IMR-90 (cell line): ENCODE data around the gene ERBB4. TPM values are rescaled to one million over a fixed set of nuclear protein-coding genes. Genes with fewer than 3 reads are reported as not detected.

Source experiments
- ATAC-seq: fragments of 200-7000 bp; cut with Tn5 transposase; 2 replicates; pipeline ENCODE4 v1.9.1; 2020; ENCODE audit warnings: low read depth, mild to moderate bottlenecking, moderate library complexity
- BruUV-seq: library from RNA; stranded (reverse); fragments of 400-500 nt; replicated peaks from 2 replicates; lab custom pipeline; 2021; lab: Mats Ljungman, UMichigan
- CTCF ChIA-PET: fragments of 300-600 bp; formaldehyde crosslinking; extraction: SDS; loops from one replicate; lab custom pipeline; 2021; ENCODE audit warnings: antibody characterized with exemption; lab: Yijun Ruan, JAX
- POLR2A ChIA-PET: fragments of 300-600 bp; sonication (Branson Sonifier 250); formaldehyde crosslinking; loops from one replicate; lab custom pipeline; 2022; ENCODE audit warnings: antibody characterized with exemption; ENCODE audit not compliant: unreplicated experiment; lab: Charles Lee
- DNase-seq: peaks from one replicate; pipeline ENCODE4 v3.0.0; 2013
- H2AFZ ChIP-seq: replicated peaks from 2 replicates; pipeline ENCODE3; 2013; ENCODE audit warnings: low read length, mild to moderate bottlenecking; ENCODE audit not compliant: poor library complexity
- H2AK5ac ChIP-seq: 2 replicates; pipeline ENCODE4 v1.6.1; 2013; ENCODE audit warnings: low read depth, low read length, inconsistent platforms
- H2AK9ac ChIP-seq: replicated peaks from 2 replicates; pipeline ENCODE3; 2013; ENCODE audit warnings: mild to moderate bottlenecking, low read depth, low read length, moderate library complexity; ENCODE audit not compliant: poor library complexity
- H2BK120ac ChIP-seq: 2 replicates; pipeline ENCODE4 v1.6.1; 2013; ENCODE audit warnings: low read depth, low read length, inconsistent platforms
- H2BK15ac ChIP-seq: 3 replicates; pipeline ENCODE4 v1.6.1; 2013; ENCODE audit warnings: low read depth, low read length, inconsistent platforms
- H2BK20ac ChIP-seq: 2 replicates; pipeline ENCODE4 v1.6.1; 2013; ENCODE audit warnings: low read depth, mild to moderate bottlenecking, inconsistent platforms, low read length, moderate library complexity
- H2BK5ac ChIP-seq: 2 replicates; pipeline ENCODE4 v1.6.1; 2013; ENCODE audit warnings: mild to moderate bottlenecking, low read depth, low read length, inconsistent platforms; ENCODE audit not compliant: poor library complexity, severe bottlenecking
- H3K14ac ChIP-seq: replicated peaks from 2 replicates; pipeline ENCODE4 v1.6.1; 2013; ENCODE audit warnings: low read depth, low read length, inconsistent platforms
- H3K18ac ChIP-seq: 2 replicates; pipeline ENCODE4 v1.6.1; 2013; ENCODE audit warnings: low read depth, low read length, control low read depth
- H3K23ac ChIP-seq: 2 replicates; pipeline ENCODE4 v1.6.1; 2013; ENCODE audit warnings: low read depth, low read length, inconsistent platforms
- H3K27ac ChIP-seq: 2 replicates; pipeline ENCODE4 v1.5.1; 2013; ENCODE audit warnings: mild to moderate bottlenecking, control low read depth, low read length; ENCODE audit not compliant: insufficient read depth
- H3K27me3 ChIP-seq: 2 replicates; pipeline ENCODE4 v1.6.1; 2013; ENCODE audit warnings: low read length; ENCODE audit not compliant: control insufficient read depth, insufficient read depth
- H3K36me3 ChIP-seq: 2 replicates; pipeline ENCODE4 v1.6.1; 2013; ENCODE audit warnings: low read length, mixed read lengths; ENCODE audit not compliant: control insufficient read depth, insufficient read depth
- H3K4ac ChIP-seq: 2 replicates; pipeline ENCODE4 v1.6.1; 2013; ENCODE audit warnings: low read depth, low read length, inconsistent platforms
- H3K4me1 ChIP-seq: 2 replicates; pipeline ENCODE4 v1.6.1; 2013; ENCODE audit warnings: low read length, mixed read lengths; ENCODE audit not compliant: control insufficient read depth, insufficient read depth
- H3K4me2 ChIP-seq: 2 replicates; pipeline ENCODE4 v1.6.1; 2013; ENCODE audit warnings: low read depth, mild to moderate bottlenecking, control low read depth, low read length, moderate library complexity
- H3K4me3 ChIP-seq: 2 replicates; pipeline ENCODE4 v1.5.1; 2013; ENCODE audit warnings: low read depth, mild to moderate bottlenecking, control low read depth, low read length, moderate library complexity; ENCODE audit not compliant: insufficient read depth
- H3K56ac ChIP-seq: 2 replicates; pipeline ENCODE4 v1.6.1; 2013; ENCODE audit warnings: low read length, inconsistent platforms; ENCODE audit not compliant: insufficient read depth; ENCODE audit errors: extremely low read depth
- H3K79me1 ChIP-seq, 2 experiments: 2 replicates each; pipeline ENCODE4 v1.6.1; 2013; ENCODE audit warnings: low read length in 2 of 2, inconsistent platforms in 1 of 2, low read depth in 1 of 2
- H3K9ac ChIP-seq: 2 replicates; pipeline ENCODE4 v1.6.1; 2013; ENCODE audit warnings: low read depth, low read length, control low read depth
- H3K9me1 ChIP-seq: 2 replicates; pipeline ENCODE4 v1.6.1; 2013; ENCODE audit warnings: low read length, inconsistent platforms; ENCODE audit not compliant: insufficient read depth
- H3K9me3 ChIP-seq: 2 replicates; pipeline ENCODE4 v1.6.1; 2013; ENCODE audit warnings: low read length; ENCODE audit not compliant: control insufficient read depth, insufficient read depth
- H4K20me1 ChIP-seq: 2 replicates; pipeline ENCODE4 v1.6.1; 2013; ENCODE audit warnings: low read length, inconsistent platforms; ENCODE audit not compliant: insufficient read depth
- H4K5ac ChIP-seq: 2 replicates; pipeline ENCODE4 v1.6.1; 2013; ENCODE audit warnings: mild to moderate bottlenecking, low read depth, low read length, control low read depth
- H4K8ac ChIP-seq, 2 experiments: 2 replicates each; pipeline ENCODE4 v1.6.1; 2013; ENCODE audit warnings: low read depth in 2 of 2, low read length in 2 of 2, control low read depth in 1 of 2, inconsistent platforms in 1 of 2
- H4K91ac ChIP-seq: 2 replicates; pipeline ENCODE4 v1.6.1; 2013; ENCODE audit warnings: low read depth, low read length, inconsistent platforms; ENCODE audit not compliant: insufficient read depth
- CEBPB ChIP-seq: IDR thresholded peaks from 2 replicates; pipeline ENCODE4 v1.6.1; 2012; ENCODE audit warnings: low read depth, low read length, improper control_type of control experiment
- MAZ ChIP-seq: IDR thresholded peaks from 2 replicates; pipeline ENCODE4 v1.6.1; 2012; ENCODE audit warnings: low read depth, mild to moderate bottlenecking, low read length, improper control_type of control experiment, moderate library complexity, borderline replicate concordance
- NFE2L2 ChIP-seq: fragments of 150-350 bp; IDR thresholded peaks from 2 replicates; pipeline ENCODE4 v1.6.1; 2016; ENCODE audit warnings: low read depth, mild to moderate bottlenecking, low read length
- RAD21 ChIP-seq: IDR thresholded peaks from 2 replicates; pipeline ENCODE4 v1.6.1; 2012; ENCODE audit warnings: low read length, improper control_type of control experiment
- RFX5 ChIP-seq: IDR thresholded peaks from 2 replicates; pipeline ENCODE4 v1.8.0; 2012; ENCODE audit warnings: low read depth, mild to moderate bottlenecking, low read length, moderate library complexity
- SMC3 ChIP-seq: fragments of 150-350 bp; IDR thresholded peaks from 2 replicates; pipeline ENCODE4 v1.6.1; 2016; ENCODE audit warnings: low read depth, mild to moderate bottlenecking, antibody characterized with exemption, low read length, moderate library complexity
- WGBS, 2 experiments: methylation state at CpG; one replicate each; pipeline versions ENCODE4 v1.1.5 to v1.1.7; 2013; ENCODE audit warnings: missing lambda C conversion rate in 2 of 2; ENCODE audit not compliant: insufficient read length in 1 of 2; ENCODE audit errors: extremely low coverage in 2 of 2; 5-methylcytosine and 5-hydroxymethylcytosine counted together
- dilution Hi-C: fragments of 300-500 bp; cut with HindIII; formaldehyde crosslinking; loops from one replicate; pipeline ENCODE4 v1.14.3; 2018; ENCODE audit warnings: low sequenced_read_pairs; ENCODE audit not compliant: unreplicated experiment
- in situ Hi-C: fragments of 300-500 bp; cut with MboI; formaldehyde crosslinking; loops from 3 replicates; pipeline ENCODE4 v1.14.3; 2019; ENCODE audit warnings: low sequenced_read_pairs, inconsistent platforms, mixed read lengths
- intact Hi-C: fragments of 100-400 bp; cut with micrococcal nuclease; formaldehyde crosslinking; loops from 2 replicates; pipeline ENCODE4 v1.10.0; 2022
- polyA plus RNA-seq, 3 experiments: library from polyadenylated mRNA; depleted of rRNA; stranded (reverse); fragments of >200 nt; gene quantifications; 2 replicates each; pipeline ENCODE4 v1.2.3, GENCODE V29; 2012; ENCODE audit warnings: low replicate concordance in 1 of 3
- total RNA-seq: library from RNA; depleted of rRNA; stranded (reverse); fragments of >200 nt; gene quantifications from 2 replicates; pipeline ENCODE4 v1.2.3, GENCODE V29; 2012
- TF ChIP-seq, protein P1 (sequence below): conservative IDR thresholded peaks from 2 replicates; pipeline ENCODE4 v1.5.1; 2012; ENCODE audit warnings: mild to moderate bottlenecking, low read depth, low read length, improper control_type of control experiment

Gene ERBB4
- total and polyA plus RNA-seq, 2 of the 4 experiments (the other 2 are of a cell fraction) = not detected

DNA sequence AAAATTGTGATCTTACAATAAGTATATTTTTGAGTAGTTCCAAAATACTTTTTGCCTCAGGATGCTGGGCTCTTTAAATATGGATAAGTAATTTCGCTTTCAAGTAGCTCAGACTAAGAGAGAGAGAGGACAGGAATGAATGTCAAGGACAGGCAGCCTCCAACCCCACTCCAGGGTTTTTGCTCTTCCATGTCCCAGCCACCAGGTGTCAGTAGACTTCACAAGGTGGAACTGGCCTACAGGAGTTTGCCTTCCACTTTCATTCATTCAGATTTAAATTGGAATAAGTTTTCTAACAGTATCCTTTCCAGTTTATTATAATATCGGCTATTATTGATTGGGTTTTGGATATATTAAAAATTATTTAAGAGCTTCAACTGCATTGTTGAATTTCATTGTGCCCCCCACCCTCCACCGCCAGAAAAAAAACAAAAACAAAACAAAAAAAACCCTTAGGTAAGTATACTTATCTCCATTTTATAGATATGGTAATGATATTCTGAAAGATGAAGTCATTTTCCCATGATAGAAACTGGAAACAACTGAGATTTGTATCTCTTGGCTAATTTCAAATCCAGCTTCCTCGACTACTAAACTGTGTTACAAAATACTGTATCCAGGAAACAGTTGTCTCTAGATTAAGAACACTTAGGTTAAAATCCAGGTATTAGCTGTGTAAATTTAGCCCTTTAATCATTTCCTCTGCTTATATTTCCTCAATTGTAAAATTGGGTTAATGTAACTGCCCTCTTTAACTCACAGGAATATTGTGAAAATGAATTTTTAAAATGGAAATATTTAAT lies 793.1 kb downstream of the ERBB4 start:
- no peaks in the 10 kb centered on the region for H3K27me3 ChIP-seq
- no peak overlapping the region for H3K18ac ChIP-seq
- TF ChIP-seq MAZ (no peak), RAD21 (peak; percentile 93), CEBPB (no peak), SMC3 (peak; percentile 94), RFX5 (no peak), NFE2L2 (no peak)
- TF ChIP-seq, protein P1, sequence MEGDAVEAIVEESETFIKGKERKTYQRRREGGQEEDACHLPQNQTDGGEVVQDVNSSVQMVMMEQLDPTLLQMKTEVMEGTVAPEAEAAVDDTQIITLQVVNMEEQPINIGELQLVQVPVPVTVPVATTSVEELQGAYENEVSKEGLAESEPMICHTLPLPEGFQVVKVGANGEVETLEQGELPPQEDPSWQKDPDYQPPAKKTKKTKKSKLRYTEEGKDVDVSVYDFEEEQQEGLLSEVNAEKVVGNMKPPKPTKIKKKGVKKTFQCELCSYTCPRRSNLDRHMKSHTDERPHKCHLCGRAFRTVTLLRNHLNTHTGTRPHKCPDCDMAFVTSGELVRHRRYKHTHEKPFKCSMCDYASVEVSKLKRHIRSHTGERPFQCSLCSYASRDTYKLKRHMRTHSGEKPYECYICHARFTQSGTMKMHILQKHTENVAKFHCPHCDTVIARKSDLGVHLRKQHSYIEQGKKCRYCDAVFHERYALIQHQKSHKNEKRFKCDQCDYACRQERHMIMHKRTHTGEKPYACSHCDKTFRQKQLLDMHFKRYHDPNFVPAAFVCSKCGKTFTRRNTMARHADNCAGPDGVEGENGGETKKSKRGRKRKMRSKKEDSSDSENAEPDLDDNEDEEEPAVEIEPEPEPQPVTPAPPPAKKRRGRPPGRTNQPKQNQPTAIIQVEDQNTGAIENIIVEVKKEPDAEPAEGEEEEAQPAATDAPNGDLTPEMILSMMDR = peak; percentile 90
- H3K9me1 ChIP-seq = no peaks in the 10 kb centered on the region
- DNase-seq = peak; percentile 49
- H2AK5ac ChIP-seq = no peak overlapping the region
- no peak overlapping the region for H3K4me3 ChIP-seq
- H3K14ac ChIP-seq = no peak overlapping the region
- no peaks in the 10 kb centered on the region for H4K20me1 ChIP-seq
- no peak overlapping the region for H2BK120ac ChIP-seq
- no peak overlapping the region for H3K27ac ChIP-seq
- in situ Hi-C loops (no loop called here), dilution Hi-C loops (no loop called here), intact Hi-C loops (loop anchor here (1.0 to 10.0 kb wide), 4 partner anchors 399 to 822 kb away; no protein-coding TSS in a partner anchor)
- no peak overlapping the region for H2AK9ac ChIP-seq
- no peak overlapping the region for H3K23ac ChIP-seq
- no peak overlapping the region for H4K91ac ChIP-seq
- BruUV-seq = no TSS peak
- no peak overlapping the region for H4K5ac ChIP-seq
- no peak overlapping the region for H2BK5ac ChIP-seq
- H3K56ac ChIP-seq = no peak overlapping the region
- no peak overlapping the region for H3K4me2 ChIP-seq
- H3K4me1 ChIP-seq = no peaks in the 10 kb centered on the region
- H3K9ac ChIP-seq = no peak overlapping the region
- CTCF ChIA-PET = interaction anchor here (0.6 to 2.4 kb wide), 11 partner anchors 9 to 822 kb away, joined by 3 to 13 read pairs (median 3); no protein-coding TSS in a partner anchor
- no peaks in the 10 kb centered on the region for H3K36me3 ChIP-seq
- H3K4ac ChIP-seq = no peak overlapping the region
- ATAC-seq = peak; percentile 85
- WGBS, 2 experiments = no CpG with 5 or more reads among the region's 4 CpGs
- H2BK20ac ChIP-seq = no peak overlapping the region
- no peaks in the 10 kb centered on the region for H3K79me1 ChIP-seq
- no peak overlapping the region for H2BK15ac ChIP-seq
- no peaks in the 10 kb centered on the region for H3K9me3 ChIP-seq
- POLR2A ChIA-PET = no interaction called here
- no peak overlapping the region for H4K8ac ChIP-seq
- H2AFZ ChIP-seq = no peak overlapping the region
